ENCODE data around the gene WFDC2.

DNA sequence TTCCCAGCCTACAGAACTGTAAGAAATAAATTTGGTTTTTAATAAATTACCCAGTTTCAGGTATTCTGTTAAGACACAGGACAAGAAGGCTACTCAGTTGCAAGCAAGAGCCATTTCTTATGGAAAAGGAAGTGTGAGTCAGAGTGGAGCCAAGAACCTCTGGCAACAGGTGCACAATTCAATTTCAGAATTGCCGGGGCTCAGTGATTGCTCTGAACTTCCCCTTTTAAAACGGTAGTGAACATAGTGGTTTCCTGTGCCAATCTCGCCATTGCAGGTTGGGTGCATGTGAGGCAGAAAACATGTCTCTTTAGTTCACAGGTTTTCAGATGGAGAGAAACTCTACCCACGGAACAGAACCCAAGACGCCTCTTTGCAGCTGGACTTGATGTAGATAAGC is 37.3 kb upstream of the WFDC2 start:
- TF ChIP-seq, protein P1, sequence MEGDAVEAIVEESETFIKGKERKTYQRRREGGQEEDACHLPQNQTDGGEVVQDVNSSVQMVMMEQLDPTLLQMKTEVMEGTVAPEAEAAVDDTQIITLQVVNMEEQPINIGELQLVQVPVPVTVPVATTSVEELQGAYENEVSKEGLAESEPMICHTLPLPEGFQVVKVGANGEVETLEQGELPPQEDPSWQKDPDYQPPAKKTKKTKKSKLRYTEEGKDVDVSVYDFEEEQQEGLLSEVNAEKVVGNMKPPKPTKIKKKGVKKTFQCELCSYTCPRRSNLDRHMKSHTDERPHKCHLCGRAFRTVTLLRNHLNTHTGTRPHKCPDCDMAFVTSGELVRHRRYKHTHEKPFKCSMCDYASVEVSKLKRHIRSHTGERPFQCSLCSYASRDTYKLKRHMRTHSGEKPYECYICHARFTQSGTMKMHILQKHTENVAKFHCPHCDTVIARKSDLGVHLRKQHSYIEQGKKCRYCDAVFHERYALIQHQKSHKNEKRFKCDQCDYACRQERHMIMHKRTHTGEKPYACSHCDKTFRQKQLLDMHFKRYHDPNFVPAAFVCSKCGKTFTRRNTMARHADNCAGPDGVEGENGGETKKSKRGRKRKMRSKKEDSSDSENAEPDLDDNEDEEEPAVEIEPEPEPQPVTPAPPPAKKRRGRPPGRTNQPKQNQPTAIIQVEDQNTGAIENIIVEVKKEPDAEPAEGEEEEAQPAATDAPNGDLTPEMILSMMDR (IDR thresholded peaks at IDR 0.05): no peak
- no peak for TF ChIP-seq POLR2A (IDR thresholded peaks at IDR 0.05)
